ENCODE measurements around the gene RUFY3. TPM values are rescaled to one million over a fixed set of nuclear protein-coding genes. Genes with fewer than 3 reads are reported as not detected.

RUFY3 gene
- total and polyA plus RNA-seq, 2 of the 13 experiments (the other 11 are each of a cell fraction or from before 2014, with no cell fraction given), result 17.9 to 25.3 TPM

- TF ChIP-seq HMGXB4 (CRISPR knock-in tag; IDR thresholded peaks at IDR 0.05; ENCODE audit: borderline replicate concordance in 1 of 2, low read depth in 1 of 2) (peak in 1 of 2 experiments; percentile 73; a peak in 3 of 4 replicates), ZNF282 (IDR thresholded peaks at IDR 0.05; ENCODE audit: partially characterized antibody) (no peak), ZNF484 (CRISPR knock-in tag; IDR thresholded peaks at IDR 0.05; ENCODE audit: borderline replicate concordance, low read depth) (no peak), ZNF367 (CRISPR knock-in tag; IDR thresholded peaks at IDR 0.05; ENCODE audit: borderline replicate concordance) (no peak), TEAD2 (CRISPR knock-in tag; IDR thresholded peaks at IDR 0.05) (0 out of 2 replicates have a peak, but pooled peaks have one; percentile 20), KDM4B (CRISPR knock-in tag; IDR thresholded peaks at IDR 0.05) (no peak), IKZF1 (IDR thresholded peaks at IDR 0.05) (no peak), HNF1A (IDR thresholded peaks at IDR 0.05; ENCODE audit: low read depth) (no peak), HNF1A (CRISPR knock-in tag; IDR thresholded peaks at IDR 0.05; ENCODE audit: borderline replicate concordance) (no peak), GABPA (IDR thresholded peaks at IDR 0.05; ENCODE audit: low read depth, low read length) (no peak), GABPA (CRISPR knock-in tag; IDR thresholded peaks at IDR 0.05; ENCODE audit: low read depth) (no peak), ZNF567 (CRISPR knock-in tag; IDR thresholded peaks at IDR 0.05; ENCODE audit: borderline replicate concordance) (no peak), ZNF354B (CRISPR knock-in tag; IDR thresholded peaks at IDR 0.05) (no peak), PPARG (CRISPR knock-in tag; conservative IDR thresholded peaks at IDR 0.05) (0 out of 2 replicates have a peak, but pooled peaks have one; percentile 20), KAT8 (CRISPR knock-in tag; IDR thresholded peaks at IDR 0.05) (peak; percentile 66; the same call in 1 of the 2 replicates), JUN (CRISPR knock-in tag; IDR thresholded peaks at IDR 0.05) (no peak), GFI1 (CRISPR knock-in tag; IDR thresholded peaks at IDR 0.05; ENCODE audit: borderline replicate concordance) (peak; percentile 62; the same call in 1 of the 2 replicates)
- TF ChIP-seq, protein P1, sequence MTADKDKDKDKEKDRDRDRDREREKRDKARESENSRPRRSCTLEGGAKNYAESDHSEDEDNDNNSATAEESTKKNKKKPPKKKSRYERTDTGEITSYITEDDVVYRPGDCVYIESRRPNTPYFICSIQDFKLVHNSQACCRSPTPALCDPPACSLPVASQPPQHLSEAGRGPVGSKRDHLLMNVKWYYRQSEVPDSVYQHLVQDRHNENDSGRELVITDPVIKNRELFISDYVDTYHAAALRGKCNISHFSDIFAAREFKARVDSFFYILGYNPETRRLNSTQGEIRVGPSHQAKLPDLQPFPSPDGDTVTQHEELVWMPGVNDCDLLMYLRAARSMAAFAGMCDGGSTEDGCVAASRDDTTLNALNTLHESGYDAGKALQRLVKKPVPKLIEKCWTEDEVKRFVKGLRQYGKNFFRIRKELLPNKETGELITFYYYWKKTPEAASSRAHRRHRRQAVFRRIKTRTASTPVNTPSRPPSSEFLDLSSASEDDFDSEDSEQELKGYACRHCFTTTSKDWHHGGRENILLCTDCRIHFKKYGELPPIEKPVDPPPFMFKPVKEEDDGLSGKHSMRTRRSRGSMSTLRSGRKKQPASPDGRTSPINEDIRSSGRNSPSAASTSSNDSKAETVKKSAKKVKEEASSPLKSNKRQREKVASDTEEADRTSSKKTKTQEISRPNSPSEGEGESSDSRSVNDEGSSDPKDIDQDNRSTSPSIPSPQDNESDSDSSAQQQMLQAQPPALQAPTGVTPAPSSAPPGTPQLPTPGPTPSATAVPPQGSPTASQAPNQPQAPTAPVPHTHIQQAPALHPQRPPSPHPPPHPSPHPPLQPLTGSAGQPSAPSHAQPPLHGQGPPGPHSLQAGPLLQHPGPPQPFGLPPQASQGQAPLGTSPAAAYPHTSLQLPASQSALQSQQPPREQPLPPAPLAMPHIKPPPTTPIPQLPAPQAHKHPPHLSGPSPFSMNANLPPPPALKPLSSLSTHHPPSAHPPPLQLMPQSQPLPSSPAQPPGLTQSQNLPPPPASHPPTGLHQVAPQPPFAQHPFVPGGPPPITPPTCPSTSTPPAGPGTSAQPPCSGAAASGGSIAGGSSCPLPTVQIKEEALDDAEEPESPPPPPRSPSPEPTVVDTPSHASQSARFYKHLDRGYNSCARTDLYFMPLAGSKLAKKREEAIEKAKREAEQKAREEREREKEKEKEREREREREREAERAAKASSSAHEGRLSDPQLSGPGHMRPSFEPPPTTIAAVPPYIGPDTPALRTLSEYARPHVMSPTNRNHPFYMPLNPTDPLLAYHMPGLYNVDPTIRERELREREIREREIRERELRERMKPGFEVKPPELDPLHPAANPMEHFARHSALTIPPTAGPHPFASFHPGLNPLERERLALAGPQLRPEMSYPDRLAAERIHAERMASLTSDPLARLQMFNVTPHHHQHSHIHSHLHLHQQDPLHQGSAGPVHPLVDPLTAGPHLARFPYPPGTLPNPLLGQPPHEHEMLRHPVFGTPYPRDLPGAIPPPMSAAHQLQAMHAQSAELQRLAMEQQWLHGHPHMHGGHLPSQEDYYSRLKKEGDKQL (CRISPR knock-in tag; IDR thresholded peaks at IDR 0.05; ENCODE audit: low read depth), result no peak
Observed at GRCh38 chr4:70705183-70706043, 16.4 kb upstream of the RUFY3 start (continued).
